GM19468 (cell line): Measurements from ENCODE around the gene KRTAP29-1.

Experiments
- ATAC-seq: cut with Tn5 transposase; IDR thresholded peaks from one replicate; pipeline ENCODE4 v1.9.1; 2021; ENCODE audit warnings: mild to moderate bottlenecking, moderate library complexity, moderate number of reproducible peaks; ENCODE audit not compliant: unreplicated experiment; ENCODE audit errors: extremely low read depth

KRTAP29-1 gene

DNA sequence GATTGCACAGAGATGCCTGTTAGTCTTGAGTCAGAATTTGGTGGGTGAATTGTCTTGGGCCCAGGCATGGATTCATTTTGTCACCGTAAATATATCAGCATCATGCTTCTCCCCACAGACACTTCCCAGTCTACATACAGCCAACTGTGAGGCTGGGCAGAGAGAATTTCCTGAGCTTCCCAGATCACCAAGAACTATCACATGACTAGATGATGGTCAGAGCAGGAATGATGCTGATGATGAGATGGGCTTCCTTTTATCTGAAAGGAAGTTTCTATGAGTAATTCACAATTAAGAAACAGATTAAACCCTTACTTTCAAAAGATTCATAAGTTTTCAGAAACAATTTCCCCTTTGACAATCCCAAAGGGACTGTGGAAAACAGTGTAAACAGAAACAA lies 47.8 kb downstream of the KRTAP29-1 start:
- no peak for ATAC-seq
